Adipose tissue (tissue), 3 donors: ENCODE results near the gene PLCH2. TPM values are rescaled to one million over a fixed set of nuclear protein-coding genes. Genes with fewer than 3 reads are reported as not detected.

Experiments used
- polyA plus RNA-seq, 3 donors: library from polyadenylated mRNA; stranded (reverse); fragments of 200-250 nt; gene quantifications; one replicate each; pipeline ENCODE4 v1.2.3, GENCODE V29; 2013
- donor health status: healthy with polysubstance abuse.
- donor health status: Bipolar disorder and iron deficiency.
- donor health status: healthy.

The PLCH2 gene
- polyA plus RNA-seq, 3 donors, result 0.45 to 2.2 (median 0.62) TPM

Other genes with a start within 250 kb of the PLCH2 start
- 10 to 100 TPM in 2 of 3 donors, 1 to 10 TPM in 1; 9.5 to 69.2 (median 36.3) TPM for gene SKI, start 248.0 kb upstream of the PLCH2 start, polyA plus RNA-seq
- 1 to 10 TPM; 3.1 to 5.3 (median 3.2) TPM for gene MORN1, start 84.7 kb upstream of the PLCH2 start, polyA plus RNA-seq
- 10 to 100 TPM; 54.8 to 89.2 (median 59.0) TPM for gene RER1, start 84.4 kb upstream of the PLCH2 start, polyA plus RNA-seq
- gene PEX10, start 63.7 kb upstream of the PLCH2 start, polyA plus RNA-seq, result 10 to 100 TPM; 13.8 to 30.2 (median 18.8) TPM
- 10 to 100 TPM in 2 of 3 donors, 1 to 10 TPM in 1; 8.9 to 14.5 (median 10.8) TPM for gene PANK4, start 50.3 kb downstream of the PLCH2 start, polyA plus RNA-seq
- gene HES5, start 54.0 kb downstream of the PLCH2 start, polyA plus RNA-seq, result under 1 TPM in 2 of 3 donors, not detected in 1; 0.10 to 0.15 TPM
- gene TNFRSF14, start 80.1 kb downstream of the PLCH2 start, polyA plus RNA-seq, result 10 to 100 TPM; 21.8 to 92.2 (median 46.4) TPM
- 1 to 10 TPM; 6.5 to 9.8 (median 8.5) TPM for gene PRXL2B, start 110.5 kb downstream of the PLCH2 start, polyA plus RNA-seq
- gene MMEL1, start 156.7 kb downstream of the PLCH2 start, polyA plus RNA-seq, result 1 to 10 TPM; 3.0 to 7.0 (median 3.8) TPM